Measurements from ENCODE around the gene CD160.

- no peak for TF ChIP-seq EZH2 (IDR thresholded peaks at IDR 0.05; ENCODE audit: insufficient read depth, poor library complexity, severe bottlenecking)
- no peak for TF ChIP-seq EZH2phosphoT487 (IDR thresholded peaks at IDR 0.05; ENCODE audit: insufficient read depth, low read depth)
Observed at GRCh38 chr1:145716641-145717345, 2.5 kb upstream of the CD160 start.

Measured in GM23248 (cell line).